GM18868 (cell line): Measurements from ENCODE around the gene PAPPA2.
"Not testable (repeated sequence)": the region's sequence is repeated elsewhere in the genome, so short reads cannot be mapped to it uniquely, and the experiment has no call there.

Experiments used
- ATAC-seq: cut with Tn5 transposase; IDR thresholded peaks from one replicate; pipeline ENCODE4 v1.9.1; 2021; ENCODE audit warnings: mild to moderate bottlenecking, moderate library complexity; ENCODE audit not compliant: unreplicated experiment

Gene PAPPA2

GRCh38 chr1:176595217-176595616 is 132.2 kb downstream of the PAPPA2 start:
- no peak for ATAC-seq

- ATAC-seq: no peak
Measured at GRCh38 chr1:176601348-176601747, 138.4 kb downstream of the PAPPA2 start.

- ATAC-seq: no peak
Measured at GRCh38 chr1:176602388-176603004, 139.5 kb downstream of the PAPPA2 start.

GRCh38 chr1:176603696-176604095 is 140.7 kb downstream of the PAPPA2 start:
- ATAC-seq: no peak

GRCh38 chr1:176604461-176604860 is 141.5 kb downstream of the PAPPA2 start:
- ATAC-seq: no peak

GRCh38 chr1:176605176-176605575 is 142.2 kb downstream of the PAPPA2 start:
- no peak for ATAC-seq

- no peak for ATAC-seq
Measured at GRCh38 chr1:176609556-176610408, 146.8 kb downstream of the PAPPA2 start.

GRCh38 chr1:176612791-176613190 is 149.8 kb downstream of the PAPPA2 start:
- no peak for ATAC-seq

- no peak for ATAC-seq
Measured at GRCh38 chr1:176617881-176618280, 154.9 kb downstream of the PAPPA2 start.

GRCh38 chr1:176619261-176619660 is 156.3 kb downstream of the PAPPA2 start:
- no peak for ATAC-seq

- ATAC-seq: no peak
Measured at GRCh38 chr1:176625365-176625764, 162.4 kb downstream of the PAPPA2 start.

GRCh38 chr1:176626572-176627061 is 163.6 kb downstream of the PAPPA2 start:
- no peak for ATAC-seq

GRCh38 chr1:176628775-176629174 is 165.8 kb downstream of the PAPPA2 start:
- no peak for ATAC-seq

- not testable (repeated sequence) for ATAC-seq
Measured at GRCh38 chr1:176634733-176635132, 171.8 kb downstream of the PAPPA2 start.

- ATAC-seq: no peak
Measured at GRCh38 chr1:176638713-176639526, 175.9 kb downstream of the PAPPA2 start.

- no peak for ATAC-seq
Measured at GRCh38 chr1:176643536-176643935, 180.6 kb downstream of the PAPPA2 start.

- ATAC-seq: no peak
Measured at GRCh38 chr1:176648556-176648955, 185.6 kb downstream of the PAPPA2 start.

- ATAC-seq: no peak
Measured at GRCh38 chr1:176656257-176656995, 193.5 kb downstream of the PAPPA2 start.

- ATAC-seq: no peak
Measured at GRCh38 chr1:176669782-176670181, 206.8 kb downstream of the PAPPA2 start.

- ATAC-seq: no peak
Measured at GRCh38 chr1:176670853-176671252, 207.9 kb downstream of the PAPPA2 start.
